Right lobe of liver (tissue), 6 donors: Measurements from ENCODE around the gene IL1A. TPM values are rescaled to one million over a fixed set of nuclear protein-coding genes. Genes with fewer than 3 reads are reported as not detected.
A peak's percentile ranks its signal among the peaks of the same experiment; 100 is the strongest.

ENCODE experiments used
- ATAC-seq, 4 donors: fragments of 200-7000 bp; cut with Tn5 transposase; one replicate each; pipeline ENCODE4 v1.9.1; 2020; ENCODE audit warnings: mild to moderate bottlenecking in 4 of 4, moderate library complexity in 4 of 4
- DNase-seq, 3 donors: peaks; one replicate each; pipeline ENCODE4 v3.0.0-alpha.2; 2020
- H3K27ac ChIP-seq, 3 donors: fragments of 200-600 bp; one replicate each; pipeline ENCODE4 v1.8.0; 2022
- H3K27me3 ChIP-seq, 2 donors: fragments of 200-600 bp; one replicate each; pipeline ENCODE4 v1.8.0; 2022
- H3K36me3 ChIP-seq, 4 donors: fragments of 200-600 bp; sonication (generic) in 1 of 4; one replicate each; pipeline versions ENCODE4 v1.5.1 to v1.8.0; 2017 to 2022; ENCODE audit warnings: control low read depth in 1 of 4
- H3K4me1 ChIP-seq, 4 donors: fragments of 200-600 bp; sonication (generic) in 1 of 4; one replicate each; pipeline versions ENCODE4 v1.5.1 to v1.8.0; 2017 to 2022; ENCODE audit warnings: control low read depth in 1 of 4
- H3K4me3 ChIP-seq, 3 donors: fragments of 200-600 bp; one replicate each; pipeline ENCODE4 v1.8.0; 2022
- H3K9me3 ChIP-seq, 4 donors: fragments of 200-600 bp; sonication (generic) in 1 of 4; one replicate each; pipeline versions ENCODE4 v1.5.1 to v1.8.0; 2017 to 2022; ENCODE audit warnings: control low read depth in 1 of 4
- CTCF ChIP-seq, 4 donors: fragments of 200-600 bp in 3 of 4; fragments of 450-650 bp in 1 of 4; IDR thresholded peaks; one replicate each; pipeline versions ENCODE4 v1.5.1 to v1.8.0; 2016 to 2022; ENCODE audit warnings: antibody characterized with exemption in 4 of 4, mild to moderate bottlenecking in 2 of 4
- POLR2A ChIP-seq: fragments of 450-650 bp; IDR thresholded peaks from one replicate; pipeline ENCODE4 v1.6.1; 2017; ENCODE audit warnings: antibody characterized with exemption, mild to moderate bottlenecking
- WGBS: methylation state at CpG from one replicate; pipeline ENCODE4 v1.1.6; 2018; ENCODE audit warnings: low coverage, low lambda C conversion rate; ENCODE audit not compliant: insufficient coverage; ENCODE audit errors: missing lambda C conversion rate; 5-methylcytosine and 5-hydroxymethylcytosine counted together
- intact Hi-C, 2 donors: fragments of 100-400 bp; cut with DNase I; formaldehyde crosslinking; loops; one replicate each; pipeline versions ENCODE4 v1.11.2 to v1.14.1; 2022
- total RNA-seq, 6 experiments: library from RNA; depleted of rRNA in 2 of 6; stranded (reverse); fragments of >200 nt in 2 of 6; fragmentation: NEBNext Ultra II Directional in 3 of 6; extraction: Animal tissue kit (Norgen Biotek cat#: 25700) in 3 of 6; gene quantifications; one replicate each; pipeline versions ENCODE4 v1.1.0 to v1.2.4, GENCODE V29; 2016 to 2023
- donor health status: DM: no; HTN: yes; CAD: no.
- donor health status: DM: no; HTN: no; CAD: no.
- donor health status: DM: no; HTN: no; CAD: no.
- donor health status: DM: no; HTN: yes; CAD: no.
- donor health status: DM: no; HTN: yes; CAD: no.

The IL1A gene
- total RNA-seq, 6 experiments from 2014 or later = not detected

GRCh38 chr2:112773556-112773955 lies 10.7 kb downstream of the IL1A start:
- no peak for ATAC-seq
- H3K36me3 ChIP-seq = no peaks in the 10 kb centered on the region
- no peaks in the 10 kb centered on the region for H3K9me3 ChIP-seq
- no peaks in the 10 kb centered on the region for H3K4me1 ChIP-seq
- 78% methylated on average over 2 of the region's 2 CpGs for WGBS
- H3K27ac ChIP-seq = no peak overlapping the region
- no peak for TF ChIP-seq POLR2A
- TF ChIP-seq CTCF (IDR thresholded peaks at IDR 0.05) = no peak
- no peak overlapping the region for H3K4me3 ChIP-seq
- no peak for DNase-seq
- H3K27me3 ChIP-seq = no peaks in the 10 kb centered on the region
- intact Hi-C loops = no loop called here

GRCh38 chr2:112772911-112773475 lies 11.3 kb downstream of the IL1A start:
- intact Hi-C loops = no loop called here
- no peak for ATAC-seq

GRCh38 chr2:112772322-112772721 lies 12.0 kb downstream of the IL1A start:
- no peak for ATAC-seq
- intact Hi-C loops = no loop called here
- no peaks in the 10 kb centered on the region for H3K36me3 ChIP-seq
- H3K4me1 ChIP-seq = no peaks in the 10 kb centered on the region
- WGBS = 54% methylated on average over 4 of the region's 4 CpGs
- H3K4me3 ChIP-seq = no peak overlapping the region
- H3K27me3 ChIP-seq = no peaks in the 10 kb centered on the region
- no peak overlapping the region for H3K27ac ChIP-seq
- H3K9me3 ChIP-seq = no peaks in the 10 kb centered on the region
- DNase-seq = no peak
- no peak for TF ChIP-seq CTCF (IDR thresholded peaks at IDR 0.05)
- no peak for TF ChIP-seq POLR2A

More at GRCh38 chr2:112772911-112773475, 11.3 kb downstream of the IL1A start:
- Histone ChIP-seq H3K4me1 (no peaks in the 10 kb centered on the region), H3K27ac (no peak overlapping the region), H3K36me3 (no peaks in the 10 kb centered on the region), H3K4me3 (no peak overlapping the region), H3K9me3 (no peaks in the 10 kb centered on the region), H3K27me3 (no peaks in the 10 kb centered on the region)
- TF ChIP-seq POLR2A (no peak), CTCF (IDR thresholded peaks at IDR 0.05) (no peak)
- DNase-seq = no peak
- 72% methylated on average over 2 of the region's 2 CpGs for WGBS

- ATAC-seq = peak in 1 of 4 donors; percentile 28
- Histone ChIP-seq H3K9me3 (no peaks in the 10 kb centered on the region), H3K36me3 (no peaks in the 10 kb centered on the region), H3K27me3 (no peaks in the 10 kb centered on the region), H3K27ac (peak overlapping the region in 2 of 3 donors; percentile 19 to 39), H3K4me1 (peaks cover 0 to 4% (median 0%) of the 10 kb centered on the region in 4 donors), H3K4me3 (peak overlapping the region in 1 of 3 donors; percentile 27)
- DNase-seq = no peak
- intact Hi-C loops = no loop called here
- 39% methylated on average over 1 of the region's 1 CpG for WGBS
- peak in 2 of 4 donors; percentile 11 to 14 for TF ChIP-seq CTCF (IDR thresholded peaks at IDR 0.05)
- TF ChIP-seq POLR2A = no peak
Measured at GRCh38 chr2:112768432-112768831, 15.9 kb downstream of the IL1A start.
